K562 (cell line): ENCODE results near the gene SRRT. TPM values are rescaled to one million over a fixed set of nuclear protein-coding genes. Genes with fewer than 3 reads are reported as not detected.
"Not testable (repeated sequence)": the region's sequence is repeated elsewhere in the genome, so short reads cannot be mapped to it uniquely, and the experiment has no call there.

Experiments used
- ATAC-seq: fragments of 200-7000 bp; cut with Tn5 transposase; 3 replicates; pipeline ENCODE4 v1.9.1; 2020; ENCODE audit warnings: moderate library complexity
- BruUV-seq: library from RNA; stranded (reverse); fragments of 400-500 nt; replicated peaks from 2 replicates; lab custom pipeline; 2021; lab: Mats Ljungman, UMichigan
- CTCF ChIA-PET: fragments of 300-600 bp; formaldehyde crosslinking; extraction: SDS; loops from one replicate; lab custom pipeline; 2021; ENCODE audit warnings: low intra/inter-chr PET ratio; lab: Yijun Ruan, JAX
- POLR2A ChIA-PET: fragments of 300-600, 350-650 bp; sonication (Branson Sonifier 250); formaldehyde crosslinking; extraction: SDS; loops from one replicate; lab custom pipeline; 2021; ENCODE audit warnings: antibody characterized with exemption, inconsistent platforms; lab: Yijun Ruan, JAX
- DNase-seq, 4 experiments: peaks; one replicate each; pipeline versions ENCODE4 v3.0.0 to v3.0.0-alpha.2; 2011 to 2018; ENCODE audit warnings: low spot score in 3 of 4, mixed read lengths in 3 of 4; ENCODE audit errors: extremely low read depth in 1 of 4
- FAIRE-seq: peaks from 2 replicates; lab custom pipeline; 2011; peaks lifted over from hg19 to GRCh38; lab: Jason Lieb, UNC
- H2AFZ ChIP-seq: 2 replicates; pipeline ENCODE4 v1.6.0; 2011; ENCODE audit warnings: low read depth, low read length, control low read depth, inconsistent platforms
- H3K27ac ChIP-seq: fragments of 200-600 bp; 3 replicates; pipeline ENCODE4 v1.8.0; 2011; ENCODE audit warnings: low read depth, mild to moderate bottlenecking, control low read depth, inconsistent platforms, low read length, moderate library complexity, mixed read lengths; ENCODE audit errors: extremely low read depth
- H3K27me3 ChIP-seq, 2 experiments: fragments of 300-600 bp in 1 of 2; 2 replicates in 1 of 2; 3 replicates in 1 of 2; pipeline versions ENCODE4 v1.6.0 to v1.8.0; 2011; ENCODE audit warnings: inconsistent platforms in 2 of 2, low read length in 2 of 2, mild to moderate bottlenecking in 1 of 2, mixed read lengths in 1 of 2, moderate library complexity in 1 of 2; ENCODE audit not compliant: control insufficient read depth in 2 of 2, insufficient read depth in 2 of 2
- H3K36me3 ChIP-seq: fragments of 300-600 bp; 3 replicates; pipeline ENCODE4 v1.8.0; 2011; ENCODE audit warnings: mild to moderate bottlenecking, low read length, inconsistent platforms; ENCODE audit not compliant: control insufficient read depth, insufficient read depth
- H3K4me1 ChIP-seq, 2 experiments: fragments of 200-600 bp in 1 of 2; replicated peaks in 1 of 2; 2 replicates in 1 of 2; 3 replicates in 1 of 2; pipeline versions ENCODE4 v1.5.1 to v1.8.0; 2011; ENCODE audit warnings: inconsistent platforms in 2 of 2, low read length in 2 of 2, mild to moderate bottlenecking in 1 of 2, mixed read lengths in 1 of 2, moderate library complexity in 1 of 2; ENCODE audit not compliant: control insufficient read depth in 2 of 2, insufficient read depth in 2 of 2
- H3K4me2 ChIP-seq: 2 replicates; pipeline ENCODE4 v1.6.1; 2011; ENCODE audit warnings: low read length, control low read depth, inconsistent platforms, mixed read lengths; ENCODE audit not compliant: insufficient read depth
- H3K4me3 ChIP-seq: fragments of 200-600 bp; sonication (generic), shearing (Covaris generic); 2 replicates; pipeline ENCODE4 v1.5.1; 2016; ENCODE audit warnings: control low read depth, inconsistent platforms
- H3K79me2 ChIP-seq: fragments of 200-600 bp; 3 replicates; pipeline ENCODE4 v1.8.0; 2011; ENCODE audit warnings: low read length, inconsistent platforms; ENCODE audit not compliant: control insufficient read depth, insufficient read depth
- H3K9ac ChIP-seq, 2 experiments: 2 replicates each; pipeline versions ENCODE4 v1.6.0 to v1.6.1; 2011; ENCODE audit warnings: low read depth in 2 of 2, low read length in 2 of 2, control low read depth in 1 of 2, inconsistent platforms in 1 of 2, mild to moderate bottlenecking in 1 of 2, mixed read lengths in 1 of 2; ENCODE audit not compliant: insufficient read depth in 1 of 2
- H3K9me1 ChIP-seq: one replicate; pipeline ENCODE4 v1.6.0; 2011; ENCODE audit warnings: inconsistent platforms, mild to moderate bottlenecking, low read length, moderate library complexity; ENCODE audit not compliant: control insufficient read depth, insufficient read depth
- H3K9me3 ChIP-seq: replicated peaks from 2 replicates; pipeline ENCODE4 v1.5.1; 2011; ENCODE audit warnings: low read depth, low read length, inconsistent platforms; ENCODE audit not compliant: control insufficient read depth, insufficient read depth
- H4K20me1 ChIP-seq: replicated peaks from 2 replicates; pipeline ENCODE4 v1.6.1; 2011; ENCODE audit warnings: low read length, inconsistent platforms, mixed read lengths; ENCODE audit not compliant: control insufficient read depth, insufficient read depth
- C11orf30 ChIP-seq: fragments of 450-650 bp; IDR thresholded peaks from 2 replicates; pipeline ENCODE4 v1.6.1; 2016; ENCODE audit warnings: low read depth, mild to moderate bottlenecking
- ESRRA ChIP-seq: fragments of 450-650 bp; IDR thresholded peaks from 2 replicates; pipeline ENCODE4 v1.6.1; 2014; ENCODE audit warnings: low read depth, mild to moderate bottlenecking, moderate library complexity, borderline replicate concordance
- HDAC8 ChIP-seq: fragments of 450-650 bp; IDR thresholded peaks from 2 replicates; pipeline ENCODE4 v1.6.1; 2016; ENCODE audit warnings: mild to moderate bottlenecking, missing genetic modification characterization, moderate library complexity, missing compliant biosample characterization
- MAFG ChIP-seq: fragments of 450-650 bp; conservative IDR thresholded peaks from 2 replicates; pipeline ENCODE4 v1.6.1; 2016; ENCODE audit warnings: missing genetic modification characterization, missing compliant biosample characterization
- MAFK ChIP-seq: IDR thresholded peaks from 2 replicates; pipeline ENCODE4 v1.6.1; 2011; ENCODE audit warnings: low read length, improper control_type of control experiment
- NFE2 ChIP-seq: IDR thresholded peaks from 2 replicates; pipeline ENCODE4 v1.6.1; 2014; ENCODE audit warnings: antibody characterized with exemption, low read depth
- RFX1 ChIP-seq: fragments of 450-650 bp; IDR thresholded peaks from 2 replicates; pipeline ENCODE4 v1.6.1; 2016; ENCODE audit warnings: mild to moderate bottlenecking, moderate library complexity
- TRIM24 ChIP-seq, 2 experiments: fragments of 450-650 bp; IDR thresholded peaks; 2 replicates each; pipeline ENCODE4 v1.6.1; 2016
- YY1 ChIP-seq, 3 experiments: IDR thresholded peaks; 2 replicates each; pipeline ENCODE4 v1.6.1; 2011; ENCODE audit warnings: low read length in 2 of 3, mild to moderate bottlenecking in 2 of 3, moderate library complexity in 2 of 3, borderline replicate concordance in 1 of 3, control low read depth in 1 of 3, low read depth in 1 of 3; ENCODE audit not compliant: insufficient read depth in 3 of 3, insufficient replicate concordance in 2 of 3, control insufficient read depth in 1 of 3, insufficient read length in 1 of 3; ENCODE audit errors: extremely low read depth in 1 of 3
- ZKSCAN1 ChIP-seq: fragments of 150-350 bp; IDR thresholded peaks from 2 replicates; pipeline ENCODE4 v1.6.1; 2016; ENCODE audit warnings: low read depth, low read length
- ZNF316 ChIP-seq: fragments of 450-650 bp; IDR thresholded peaks from 2 replicates; pipeline ENCODE4 v1.6.1; 2016
- WGBS: fragments of 100-300 bp; shearing (Covaris generic); methylation state at CpG from one replicate; pipeline ENCODE4 v1.1.6; 2016; ENCODE audit warnings: low coverage, mixed read lengths; ENCODE audit not compliant: insufficient coverage; ENCODE audit errors: missing lambda C conversion rate; 5-methylcytosine and 5-hydroxymethylcytosine counted together
- in situ Hi-C: fragments of 300-500 bp; cut with MboI; formaldehyde crosslinking; loops from 4 replicates; pipeline ENCODE4 v1.15.0; 2018; ENCODE audit warnings: inconsistent platforms, mixed read lengths
- intact Hi-C: fragments of 100-400 bp; cut with micrococcal nuclease; formaldehyde crosslinking; loops from 2 replicates; pipeline ENCODE4 v1.14.2; 2022
- polyA plus RNA-seq, 8 experiments: library from polyadenylated mRNA; depleted of rRNA in 4 of 8; stranded (reverse) in 5 of 8; unstranded in 3 of 8; fragments of >200 nt; fragmentation: Nextera tagmentation in 2 of 8; fragmentation: Illumina TruSeq in 1 of 8; extraction: Ambion mirVana in 2 of 8; extraction: Trizol in 1 of 8; gene quantifications; 2 replicates each; pipeline versions ENCODE4 v1.2.1 to v1.2.3, GENCODE V29; 2011 to 2014; ENCODE audit warnings: inconsistent platforms in 1 of 8, missing spikeins in 1 of 8
- total RNA-seq, 7 experiments: library from RNA; depleted of rRNA in 6 of 7; stranded (reverse); fragments of >200 nt in 6 of 7; fragmentation: Illumina TruSeq in 2 of 7; extraction: Trizol in 2 of 7; gene quantifications; 2 replicates each; pipeline versions ENCODE4 v1.2.1 to v1.2.3, GENCODE V29; 2011 to 2021; ENCODE audit warnings: low replicate concordance in 1 of 7
- TF ChIP-seq, protein P1 (sequence below), 3 experiments: fragments of 200-800 bp in 1 of 3; sonication (Bioruptor generic) in 1 of 3; sonication (generic) in 1 of 3; formaldehyde crosslinking in 1 of 3; IDR thresholded peaks; 2 replicates each; pipeline versions ENCODE4 v1.6.1 to v1.8.0; 2016 to 2022; ENCODE audit warnings: mild to moderate bottlenecking in 2 of 3, missing compliant biosample characterization in 2 of 3, missing genetic modification characterization in 2 of 3, missing genetic modification reagents in 1 of 3
- TF ChIP-seq, protein P2 (sequence below): fragments of 450-650 bp; conservative IDR thresholded peaks from 2 replicates; pipeline ENCODE4 v1.6.1; 2016; ENCODE audit warnings: missing genetic modification characterization, low read depth, mild to moderate bottlenecking, control low read depth, missing compliant biosample characterization

SRRT gene
- total and polyA plus RNA-seq, 9 of the 15 experiments (the other 6 are each of a cell fraction or from before 2014, with no cell fraction given) = 10.3 to 263 (median 84.4) TPM

- BruUV-seq, CTCF ChIA-PET, POLR2A ChIA-PET: not testable (repeated sequence)
These were observed 44.4 kb downstream of the SRRT start for GRCh38 chr7:100919335-100919734.

DNA sequence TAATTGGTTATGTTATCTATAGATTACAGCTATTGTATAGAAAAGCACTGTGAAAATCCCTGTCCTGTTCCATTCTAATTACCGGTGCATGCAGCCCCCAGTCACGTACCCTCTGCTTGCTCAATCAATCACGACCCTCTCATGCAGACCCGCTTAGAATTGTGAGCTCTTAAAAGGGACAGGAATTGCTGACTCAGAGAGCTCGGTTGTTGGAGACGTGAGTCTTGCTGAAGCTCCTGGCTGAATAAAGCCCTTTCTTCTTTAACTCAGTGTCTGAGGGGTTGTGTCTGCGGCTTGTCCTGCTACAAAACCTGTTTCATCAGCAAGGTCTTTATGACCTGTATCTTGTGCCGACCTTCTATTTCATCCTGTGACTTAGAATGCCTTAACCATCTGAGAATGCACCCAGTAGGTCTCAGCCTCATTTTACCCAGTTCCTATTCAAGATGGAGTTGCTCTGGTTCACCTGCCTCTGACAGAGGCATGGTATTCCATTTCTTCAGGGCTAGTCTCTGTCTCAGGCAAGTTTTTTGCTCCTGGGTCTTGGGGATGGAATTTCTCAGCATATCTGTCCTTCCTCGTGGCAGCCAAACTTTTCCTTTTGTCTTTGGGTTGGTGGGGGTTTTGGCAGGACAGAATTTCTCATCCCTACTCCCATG, 45.0 kb downstream of the SRRT start:
- H4K20me1 ChIP-seq, POLR2A ChIA-PET, H3K27ac ChIP-seq, CTCF ChIA-PET, H3K36me3 ChIP-seq, H3K9ac ChIP-seq, ATAC-seq, BruUV-seq, H3K4me1 ChIP-seq, intact Hi-C loops, DNase-seq, H3K4me2 ChIP-seq, H3K79me2 ChIP-seq, H3K9me1 ChIP-seq, H3K9me3 ChIP-seq, FAIRE-seq, H3K4me3 ChIP-seq, H3K27me3 ChIP-seq: not testable (repeated sequence)
- peak overlapping the region; percentile 3; the same call in 1 of the 2 replicates for H2AFZ ChIP-seq
- in situ Hi-C loops = loop anchor here (25.0 kb wide), 1 partner anchor 367 kb away; no protein-coding TSS in a partner anchor
- 27% methylated on average over 9 of the region's 9 CpGs for WGBS
- TF ChIP-seq, protein P1, sequence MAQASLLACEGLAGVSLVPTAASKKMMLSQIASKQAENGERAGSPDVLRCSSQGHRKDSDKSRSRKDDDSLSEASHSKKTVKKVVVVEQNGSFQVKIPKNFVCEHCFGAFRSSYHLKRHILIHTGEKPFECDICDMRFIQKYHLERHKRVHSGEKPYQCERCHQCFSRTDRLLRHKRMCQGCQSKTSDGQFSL (CRISPR knock-in tag; IDR thresholded peaks at IDR 0.05) = not testable (repeated sequence)
- TF ChIP-seq, protein P1 (tag; IDR thresholded peaks at IDR 0.05) = peak in 1 of 2 experiments; percentile 68; a peak in 1 of 4 replicates
- 0 out of 2 replicates have a peak, but pooled peaks have one; percentile 37 for TF ChIP-seq ZKSCAN1
- TF ChIP-seq HDAC8 (tag) = peak; percentile 57; the same call in 1 of the 2 replicates
- peak; percentile 64; the same call in 1 of the 2 replicates for TF ChIP-seq MAFG (tag)
- TF ChIP-seq C11orf30 = peak; percentile 81
- peak; percentile 56 for TF ChIP-seq NFE2
- 0 out of 4 replicates have a peak, but pooled peaks of 1 of the 2 experiments have one; percentile 10 for TF ChIP-seq TRIM24 (IDR thresholded peaks at IDR 0.05)
- peak; percentile 88 for TF ChIP-seq ZNF316
- TF ChIP-seq MAFK = peak; percentile 12; the same call in 1 of the 2 replicates
- TF ChIP-seq, protein P2, sequence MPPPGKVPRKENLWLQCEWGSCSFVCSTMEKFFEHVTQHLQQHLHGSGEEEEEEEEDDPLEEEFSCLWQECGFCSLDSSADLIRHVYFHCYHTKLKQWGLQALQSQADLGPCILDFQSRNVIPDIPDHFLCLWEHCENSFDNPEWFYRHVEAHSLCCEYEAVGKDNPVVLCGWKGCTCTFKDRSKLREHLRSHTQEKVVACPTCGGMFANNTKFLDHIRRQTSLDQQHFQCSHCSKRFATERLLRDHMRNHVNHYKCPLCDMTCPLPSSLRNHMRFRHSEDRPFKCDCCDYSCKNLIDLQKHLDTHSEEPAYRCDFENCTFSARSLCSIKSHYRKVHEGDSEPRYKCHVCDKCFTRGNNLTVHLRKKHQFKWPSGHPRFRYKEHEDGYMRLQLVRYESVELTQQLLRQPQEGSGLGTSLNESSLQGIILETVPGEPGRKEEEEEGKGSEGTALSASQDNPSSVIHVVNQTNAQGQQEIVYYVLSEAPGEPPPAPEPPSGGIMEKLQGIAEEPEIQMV (tag) = peak; percentile 57; the same call in 1 of the 2 replicates

More at GRCh38 chr7:100919335-100919734, 44.4 kb downstream of the SRRT start:
- H3K4me2 ChIP-seq, H3K79me2 ChIP-seq, ATAC-seq, H2AFZ ChIP-seq, H3K9me3 ChIP-seq, H3K9me1 ChIP-seq, H3K36me3 ChIP-seq, H4K20me1 ChIP-seq, FAIRE-seq, DNase-seq, H3K4me3 ChIP-seq, H3K27me3 ChIP-seq, H3K27ac ChIP-seq, H3K9ac ChIP-seq, intact Hi-C loops, H3K4me1 ChIP-seq: not testable (repeated sequence)
- TF ChIP-seq ESRRA = peak; percentile 61
- peak; percentile 76 for TF ChIP-seq RFX1
- peak in 1 of 3 experiments; percentile 55 for TF ChIP-seq YY1 (IDR thresholded peaks at IDR 0.05; ENCODE audit: borderline replicate concordance in 1 of 3, control insufficient read depth in 1 of 3, extremely low read depth in 1 of 3, insufficient read depth in 3 of 3, insufficient read length in 1 of 3, insufficient replicate concordance in 2 of 3, low read depth in 1 of 3, low read length in 2 of 3)
- 21% methylated on average over 5 of the region's 5 CpGs for WGBS
- in situ Hi-C loops = loop anchor here (25.0 kb wide), 1 partner anchor 368 kb away; no protein-coding TSS in a partner anchor
